NK-92 (cell line): Measurements from ENCODE around the gene GLRX.
"Not testable (repeated sequence)": the region's sequence is repeated elsewhere in the genome, so short reads cannot be mapped to it uniquely, and the experiment has no call there.

Experiments
- DNase-seq: peaks from one replicate; lab custom pipeline; 2025; ENCODE audit not compliant: unreplicated experiment; lab: John Stamatoyannopoulos, UW

The GLRX gene

GRCh38 chr5:95830226-95830625 lies 7.7 kb upstream of the GLRX start:
- no peak for DNase-seq

GRCh38 chr5:95827892-95828246 lies 5.3 kb upstream of the GLRX start:
- DNase-seq, result no peak

GRCh38 chr5:95826949-95827891 lies 4.7 kb upstream of the GLRX start:
- DNase-seq, result no peak

GRCh38 chr5:95825495-95825894 lies 3.0 kb upstream of the GLRX start:
- no peak for DNase-seq

GRCh38 chr5:95824747-95825146 lies 2.2 kb upstream of the GLRX start:
- DNase-seq, result no peak

GRCh38 chr5:95823738-95824609 lies 1.4 kb upstream of the GLRX start:
- no peak for DNase-seq

- DNase-seq, result no peak
These were observed 752 bp upstream of the GLRX start for GRCh38 chr5:95823218-95823737.

- DNase-seq, result no peak
These were observed 434 bp downstream of the GLRX start for GRCh38 chr5:95822043-95822541.

- no peak for DNase-seq
These were observed 1.2 kb downstream of the GLRX start for GRCh38 chr5:95821110-95822021.

GRCh38 chr5:95818181-95819147 lies 4.1 kb downstream of the GLRX start:
- no peak for DNase-seq

- DNase-seq, result no peak
These were observed 5.1 kb downstream of the GLRX start for GRCh38 chr5:95817430-95817829.

GRCh38 chr5:95816776-95817175 lies 5.8 kb downstream of the GLRX start:
- DNase-seq, result no peak

- no peak for DNase-seq
These were observed 6.2 kb downstream of the GLRX start for GRCh38 chr5:95816341-95816740.

GRCh38 chr5:95815155-95815729 lies 7.3 kb downstream of the GLRX start:
- DNase-seq, result no peak

GRCh38 chr5:95813035-95813434 lies 9.5 kb downstream of the GLRX start:
- not testable (repeated sequence) for DNase-seq

- no peak for DNase-seq
These were observed 10.5 kb downstream of the GLRX start for GRCh38 chr5:95812074-95812471.

- not testable (repeated sequence) for DNase-seq
These were observed 11.0 kb downstream of the GLRX start for GRCh38 chr5:95811461-95812073.

GRCh38 chr5:95811126-95811423 lies 11.5 kb downstream of the GLRX start:
- DNase-seq, result not testable (repeated sequence)
